ENCODE measurements around the gene SSU72. TPM values are rescaled to one million over a fixed set of nuclear protein-coding genes. Genes with fewer than 3 reads are reported as not detected.

Gene SSU72
- total RNA-seq, 1 donor from 2014 or later: 87.3 TPM

- no peaks in the 10 kb centered on the region for H3K27me3 ChIP-seq (ENCODE audit: control insufficient read depth, insufficient read depth, low read length)
- no peaks in the 10 kb centered on the region for H3K36me3 ChIP-seq (ENCODE audit: control insufficient read depth, insufficient read depth, low read length)
- no peak for TF ChIP-seq CTCF (IDR thresholded peaks at IDR 0.05; ENCODE audit: insufficient read depth, low read length, poor library complexity, severe bottlenecking)
- H3K4me3 ChIP-seq (ENCODE audit: low read depth, low read length): no peak overlapping the region
- peak; percentile 54 for DNase-seq (ENCODE audit: low read depth)
Measured at GRCh38 chr1:1554926-1555915, 19.4 kb downstream of the SSU72 start.

GRCh38 chr1:1554550-1554925 lies 20.1 kb downstream of the SSU72 start:
- H3K36me3 ChIP-seq (ENCODE audit: control insufficient read depth, insufficient read depth, low read length): no peaks in the 10 kb centered on the region
- no peaks in the 10 kb centered on the region for H3K27me3 ChIP-seq (ENCODE audit: control insufficient read depth, insufficient read depth, low read length)
- no peak for DNase-seq (ENCODE audit: low read depth)
- no peak for TF ChIP-seq CTCF (IDR thresholded peaks at IDR 0.05; ENCODE audit: insufficient read depth, low read length, poor library complexity, severe bottlenecking)
- no peak overlapping the region for H3K4me3 ChIP-seq (ENCODE audit: low read depth, low read length)

GRCh38 chr1:1553821-1554494 lies 20.7 kb downstream of the SSU72 start:
- DNase-seq (ENCODE audit: low read depth): no peak
- Histone ChIP-seq H3K36me3 (ENCODE audit: control insufficient read depth, insufficient read depth, low read length) (no peaks in the 10 kb centered on the region), H3K4me3 (ENCODE audit: low read depth, low read length) (no peak overlapping the region), H3K27me3 (ENCODE audit: control insufficient read depth, insufficient read depth, low read length) (no peaks in the 10 kb centered on the region)
- TF ChIP-seq CTCF (IDR thresholded peaks at IDR 0.05; ENCODE audit: insufficient read depth, low read length, poor library complexity, severe bottlenecking): no peak

GRCh38 chr1:1552263-1552639 lies 22.4 kb downstream of the SSU72 start:
- H3K27me3 ChIP-seq (ENCODE audit: control insufficient read depth, insufficient read depth, low read length): no peaks in the 10 kb centered on the region
- no peak for DNase-seq (ENCODE audit: low read depth)
- no peak overlapping the region for H3K4me3 ChIP-seq (ENCODE audit: low read depth, low read length)
- H3K36me3 ChIP-seq (ENCODE audit: control insufficient read depth, insufficient read depth, low read length): no peaks in the 10 kb centered on the region
- TF ChIP-seq CTCF (IDR thresholded peaks at IDR 0.05; ENCODE audit: insufficient read depth, low read length, poor library complexity, severe bottlenecking): no peak

GRCh38 chr1:1551524-1552262 lies 23.0 kb downstream of the SSU72 start:
- TF ChIP-seq CTCF (IDR thresholded peaks at IDR 0.05; ENCODE audit: insufficient read depth, low read length, poor library complexity, severe bottlenecking): no peak
- H3K36me3 ChIP-seq (ENCODE audit: control insufficient read depth, insufficient read depth, low read length): no peaks in the 10 kb centered on the region
- H3K27me3 ChIP-seq (ENCODE audit: control insufficient read depth, insufficient read depth, low read length): no peaks in the 10 kb centered on the region
- no peak overlapping the region for H3K4me3 ChIP-seq (ENCODE audit: low read depth, low read length)
- DNase-seq (ENCODE audit: low read depth): no peak

All from kidney epithelial cell (primary cell).